ENCODE measurements around the gene OR52L1.
"Not testable (repeated sequence)": the region's sequence is repeated elsewhere in the genome, so short reads cannot be mapped to it uniquely, and the experiment has no call there.

The OR52L1 gene

DNA sequence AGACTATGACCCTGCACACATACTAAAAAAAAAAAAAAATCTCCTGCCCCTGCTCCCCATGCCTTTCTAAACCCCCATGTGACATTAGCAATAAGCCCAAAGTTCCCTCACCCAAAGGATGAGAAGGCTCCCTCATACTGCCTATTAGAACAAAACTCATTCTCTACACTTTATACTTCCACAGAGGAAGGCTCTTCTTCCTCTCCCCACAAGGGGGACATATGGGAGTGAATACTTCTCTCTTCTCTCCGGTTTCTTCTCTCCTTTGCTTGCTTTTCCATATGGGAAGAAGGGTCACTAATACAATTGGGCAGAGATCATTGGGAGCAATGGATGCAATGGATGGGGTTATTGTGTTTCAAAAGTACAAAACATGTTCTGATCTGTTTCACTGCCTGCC lies 3.3 kb downstream of the OR52L1 start:
- no peak for TF ChIP-seq CTCF (IDR thresholded peaks at IDR 0.05)
- Histone ChIP-seq H3K4me3 (no peak overlapping the region), H3K27ac (no peak overlapping the region)
- no peak for DNase-seq (ENCODE audit: low spot score)

DNA sequence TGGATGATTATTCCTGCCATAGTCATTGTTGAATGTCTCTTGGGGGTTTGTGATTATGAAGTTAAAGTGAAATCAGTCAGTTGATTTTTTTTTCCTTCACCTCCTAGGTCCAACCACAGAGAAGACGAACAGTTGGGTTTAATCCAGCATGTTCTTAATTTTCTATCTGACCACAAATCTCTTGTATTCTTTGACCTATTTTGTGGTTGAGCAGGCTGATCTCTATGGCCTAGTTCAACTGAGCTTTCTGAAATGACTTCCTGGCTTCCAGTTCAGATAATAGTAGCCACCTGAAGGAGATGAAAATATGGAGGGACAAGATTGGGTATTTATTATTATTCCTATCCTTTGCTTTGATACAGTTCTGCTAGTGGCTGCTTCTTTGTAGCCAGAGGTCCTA lies 13.3 kb downstream of the OR52L1 start:
- no peak overlapping the region for H3K27ac ChIP-seq
- H3K4me3 ChIP-seq = no peak overlapping the region
- DNase-seq (ENCODE audit: low spot score) = no peak
- TF ChIP-seq CTCF (IDR thresholded peaks at IDR 0.05) = no peak

- no peak for TF ChIP-seq CTCF (IDR thresholded peaks at IDR 0.05)
- Histone ChIP-seq H3K27ac (no peak within 1 kb of the TSS), H3K4me3 (no peak within 1 kb of the TSS)
- no peak for DNase-seq (ENCODE audit: low spot score)
Observed at GRCh38 chr11:5968394-5968793, 18.4 kb downstream of the OR52L1 start, which contains the start of gene OR56A5. TSS of gene OR56A5 (minus strand) at chr11:5968494. CDS start at chr11:5968494, 0 bp downstream.

DNA sequence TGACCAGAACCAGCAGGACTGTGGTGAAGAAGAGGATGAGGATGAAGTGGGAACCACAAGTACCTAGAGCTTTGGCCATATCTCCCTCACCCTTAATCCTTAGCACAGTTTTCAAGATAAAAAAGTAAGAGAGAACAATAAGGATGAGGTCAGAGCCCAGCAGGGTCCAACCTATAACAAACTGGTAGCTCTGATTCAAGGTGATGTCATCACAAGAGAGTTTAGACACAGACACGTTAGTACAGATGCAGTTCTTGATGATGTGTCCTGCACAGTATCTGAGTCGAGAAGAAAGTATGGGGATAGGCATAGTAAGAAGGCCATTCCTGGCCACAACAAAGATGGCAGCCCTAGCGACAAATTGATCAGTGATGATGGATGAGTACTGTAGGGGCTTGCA lies 19.1 kb downstream of the OR52L1 start:
- Histone ChIP-seq H3K4me3 (no peak overlapping the region), H3K27ac (no peak overlapping the region)
- TF ChIP-seq CTCF (IDR thresholded peaks at IDR 0.05) = no peak
- DNase-seq (ENCODE audit: low spot score) = no peak

- TF ChIP-seq CTCF (IDR thresholded peaks at IDR 0.05) = no peak
- H3K27ac ChIP-seq = no peak overlapping the region
- no peak overlapping the region for H3K4me3 ChIP-seq
- no peak for DNase-seq (ENCODE audit: low spot score)
Observed at GRCh38 chr11:5966958-5967357, 19.8 kb downstream of the OR52L1 start.

- not testable (repeated sequence) for H3K27ac ChIP-seq; H3K4me3 ChIP-seq; DNase-seq (ENCODE audit: low spot score)
Observed at GRCh38 chr11:5960704-5961320, 26.0 kb downstream of the OR52L1 start.

DNA sequence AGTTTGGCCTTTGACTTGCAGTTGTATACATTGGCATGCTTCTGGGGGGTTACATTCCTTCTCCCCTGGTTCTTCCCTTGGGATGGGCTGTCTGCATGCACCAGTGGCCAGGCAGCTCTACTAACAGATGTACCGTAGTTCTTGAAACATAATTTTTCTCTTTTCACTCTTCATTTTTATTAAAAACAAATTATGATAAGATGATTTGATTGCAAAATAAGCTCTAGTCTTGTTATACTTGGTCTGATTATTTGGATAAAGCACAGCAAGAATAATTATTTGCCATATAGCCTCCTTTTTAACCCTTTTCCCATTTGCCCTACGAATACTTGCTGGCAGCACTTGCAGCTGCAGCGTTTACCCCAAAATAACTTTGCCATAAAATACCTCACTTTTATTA lies 31.2 kb downstream of the OR52L1 start:
- TF ChIP-seq CTCF (IDR thresholded peaks at IDR 0.05) = no peak

More for the DNA sequence above, 31.2 kb downstream of the OR52L1 start:
- Histone ChIP-seq H3K27ac (no peak overlapping the region), H3K4me3 (no peak overlapping the region)
- no peak for DNase-seq (ENCODE audit: low spot score)
